NCI-H1417 treated with DMSO at 0.1 percent for 48 hours (cell line): ENCODE data around the gene ABCD4.
"Not testable (repeated sequence)": the region's sequence is repeated elsewhere in the genome, so short reads cannot be mapped to it uniquely, and the experiment has no call there.

Source experiments
- DNase-seq: peaks from one replicate; lab custom pipeline; 2025; lab: John Stamatoyannopoulos, UW

The ABCD4 gene

DNA sequence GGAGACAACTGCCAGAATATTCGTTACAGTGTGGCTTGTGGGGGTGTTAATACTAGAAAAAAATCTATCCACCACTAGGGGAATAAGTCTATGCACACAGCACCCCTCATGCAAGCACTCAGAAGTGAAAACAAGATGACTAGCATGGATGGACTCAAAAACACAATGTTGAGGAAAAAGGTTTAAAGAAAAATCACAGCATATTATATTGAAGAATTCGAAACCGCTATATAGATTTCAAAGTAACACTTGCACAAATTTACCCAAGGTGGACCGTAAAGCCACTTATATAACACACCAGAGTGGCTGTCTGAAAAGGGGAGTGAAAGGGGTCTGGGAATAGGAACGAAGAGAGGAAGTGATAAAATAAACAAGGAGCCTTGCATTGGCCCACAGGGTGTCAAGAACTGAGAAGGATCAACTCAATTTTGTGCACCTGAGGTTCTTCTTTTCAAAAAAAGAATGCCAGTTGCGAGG lies 544 bp downstream of the ABCD4 start:
- DNase-seq = no peak

DNA sequence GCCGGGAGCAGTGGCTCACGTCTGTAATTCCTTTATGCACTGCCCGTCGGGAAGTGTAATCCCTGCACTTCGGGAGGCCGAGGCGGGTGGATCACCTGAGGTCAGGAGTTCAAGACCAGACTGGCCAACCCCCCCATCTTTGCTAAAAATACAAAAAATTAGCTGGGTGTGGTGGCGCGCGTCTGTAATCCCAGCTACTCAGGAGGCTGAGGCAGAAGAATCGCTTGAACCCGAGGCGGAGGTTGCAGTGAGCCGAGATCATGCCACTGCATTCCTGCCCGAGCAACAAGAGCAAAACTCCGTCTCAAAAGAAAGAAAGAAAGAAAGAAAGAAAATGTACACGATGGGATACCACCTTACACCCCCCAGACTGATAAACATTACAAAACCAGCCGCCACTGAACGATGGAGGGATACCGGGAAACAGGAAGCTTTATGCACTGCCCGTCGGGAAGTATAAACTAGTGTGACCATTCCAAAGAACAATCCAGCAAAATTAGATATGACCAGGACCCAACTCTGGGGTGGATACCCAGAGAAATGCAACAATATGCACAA lies 1.1 kb downstream of the ABCD4 start:
- no peak for DNase-seq

DNA sequence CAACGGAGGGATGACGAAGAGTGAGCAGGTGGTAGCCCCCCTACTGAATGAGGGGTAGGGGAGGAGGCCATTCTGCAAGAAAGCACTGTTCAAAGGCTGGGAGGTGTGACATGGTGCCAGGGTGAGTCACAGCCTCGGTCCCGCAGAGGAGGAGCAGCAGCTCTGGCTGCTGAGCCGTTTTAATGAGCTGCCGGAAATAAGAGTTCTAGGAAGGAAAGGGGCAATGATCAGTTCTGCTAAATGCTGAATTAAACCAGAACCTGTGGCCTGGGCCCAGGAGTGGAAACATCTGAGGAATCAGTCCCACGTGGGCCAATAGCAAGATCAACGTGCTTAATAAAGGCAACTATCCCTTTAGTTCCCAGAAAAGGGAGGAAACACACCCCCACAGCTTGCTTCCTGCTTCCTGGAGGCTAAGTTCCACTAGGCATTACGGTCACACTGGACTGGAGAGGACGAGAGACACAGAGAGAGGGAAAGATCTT lies 3.6 kb downstream of the ABCD4 start:
- DNase-seq = no peak

GRCh38 chr14:74297986-74298385 lies 4.7 kb downstream of the ABCD4 start:
- no peak for DNase-seq

GRCh38 chr14:74296037-74296467 lies 6.7 kb downstream of the ABCD4 start:
- DNase-seq = no peak

GRCh38 chr14:74293606-74294005 lies 9.1 kb downstream of the ABCD4 start:
- DNase-seq = no peak

- no peak for DNase-seq
Measured at GRCh38 chr14:74292061-74292460, 10.7 kb downstream of the ABCD4 start.

DNA sequence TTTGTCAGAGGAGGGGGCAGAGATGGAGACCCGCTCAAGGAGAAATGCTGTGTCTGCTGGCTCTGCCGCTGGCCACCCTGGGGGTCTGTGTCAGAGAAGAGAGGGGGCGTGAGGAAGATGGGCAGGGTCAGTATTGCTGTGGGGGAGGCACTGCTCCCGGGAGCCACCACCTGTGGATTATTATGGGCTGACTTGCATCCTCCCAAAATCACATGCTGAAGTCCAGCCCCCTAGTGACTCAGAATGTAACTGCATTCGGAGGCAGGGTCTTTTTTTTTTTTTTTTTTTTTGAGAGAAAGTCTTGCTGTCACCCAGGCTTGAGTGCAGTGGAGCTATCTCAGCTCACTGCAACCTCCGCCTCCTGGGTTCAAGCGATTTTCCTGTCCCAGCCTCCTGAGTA lies 12.3 kb downstream of the ABCD4 start:
- no peak for DNase-seq

DNA sequence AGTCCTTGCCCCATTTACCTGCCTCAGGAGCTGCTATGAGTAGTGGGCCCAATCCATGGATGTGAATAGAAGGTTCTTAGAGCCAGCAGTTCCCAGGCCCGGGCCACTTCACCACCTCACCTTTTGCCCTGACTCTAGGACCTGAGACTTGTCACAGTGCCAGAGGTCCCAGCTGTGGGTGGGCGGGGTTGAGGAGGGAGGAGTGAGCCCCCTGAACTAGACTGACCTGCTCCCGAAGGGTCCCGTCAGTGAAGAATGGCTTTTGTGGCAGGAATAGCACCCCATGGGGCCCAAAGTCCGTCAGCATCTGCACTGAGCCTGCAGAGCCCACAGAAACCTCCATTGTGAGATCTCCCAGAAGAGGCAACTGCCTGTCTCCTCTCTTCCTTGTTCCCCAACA lies 12.9 kb downstream of the ABCD4 start:
- DNase-seq = no peak

DNA sequence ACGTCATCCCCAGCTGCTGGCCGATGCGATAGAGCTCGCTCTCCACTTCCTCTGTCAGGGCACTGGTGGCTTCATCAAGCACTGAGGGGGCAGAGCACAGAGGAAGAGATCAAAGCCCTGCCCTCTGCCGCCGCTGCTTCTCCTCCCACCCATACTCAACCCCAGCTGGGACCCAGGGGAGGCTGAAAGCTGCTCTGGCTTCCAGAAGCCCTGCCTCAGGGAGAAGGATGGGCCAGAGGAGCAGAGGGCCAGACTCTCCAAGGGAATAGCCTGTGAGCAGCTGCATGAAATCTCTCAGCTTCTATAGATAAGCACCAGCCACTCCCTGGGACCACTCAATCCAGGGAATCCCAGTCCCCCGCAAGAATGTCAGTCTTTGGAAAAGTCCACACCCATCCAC lies 16.0 kb downstream of the ABCD4 start:
- DNase-seq = no peak

- no peak for DNase-seq
Measured at GRCh38 chr14:74281069-74281468, 21.7 kb downstream of the ABCD4 start.

DNA sequence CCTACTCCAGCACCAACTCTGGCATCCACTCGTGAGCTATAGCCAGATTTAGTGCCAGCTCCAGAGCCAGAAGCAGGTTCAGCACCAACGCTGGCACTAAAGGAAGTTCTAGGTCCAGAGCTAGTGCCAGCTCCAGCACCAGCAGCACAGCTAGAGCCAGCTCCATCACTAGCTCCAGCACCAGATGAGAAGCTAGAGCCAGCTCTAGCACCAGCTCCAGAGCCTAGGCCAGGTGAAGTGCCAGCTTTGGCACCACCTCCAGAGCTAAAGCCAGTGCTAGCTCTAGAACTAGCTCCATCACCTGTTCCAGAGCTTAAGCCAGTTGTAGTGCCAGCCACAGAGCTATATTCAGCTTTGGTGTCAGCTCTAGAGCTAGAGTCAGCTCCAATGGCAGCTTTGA lies 24.7 kb downstream of the ABCD4 start:
- DNase-seq = no peak

DNA sequence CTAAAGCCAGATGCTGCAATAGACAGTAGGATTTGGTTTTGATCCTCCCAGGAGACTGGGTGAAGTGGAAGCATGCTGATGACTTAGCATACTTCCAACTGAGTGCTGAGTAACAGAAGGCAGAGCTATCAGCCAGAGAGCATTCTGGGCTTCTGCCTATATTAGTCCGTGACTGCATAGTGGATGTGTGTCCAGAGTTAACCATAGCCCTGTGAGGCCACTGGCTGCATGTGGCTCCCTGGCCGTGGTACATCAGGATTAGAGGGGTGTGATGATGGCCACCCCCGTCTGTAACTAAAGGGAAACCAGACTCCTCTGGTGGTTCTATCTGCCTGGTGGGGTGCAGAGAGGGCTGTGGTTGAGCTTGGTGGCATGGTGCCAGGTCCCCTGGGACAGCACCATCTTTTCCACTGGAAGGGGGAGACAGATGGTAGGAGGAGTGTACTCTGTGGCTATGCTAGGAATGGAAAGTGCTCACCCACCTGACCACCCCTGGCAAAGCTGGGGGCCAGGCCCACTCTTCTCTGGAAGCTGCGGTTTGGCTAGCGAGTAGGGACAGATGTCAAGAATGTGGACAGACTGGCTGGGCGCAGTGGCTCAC lies 27.4 kb downstream of the ABCD4 start:
- DNase-seq = no peak

DNA sequence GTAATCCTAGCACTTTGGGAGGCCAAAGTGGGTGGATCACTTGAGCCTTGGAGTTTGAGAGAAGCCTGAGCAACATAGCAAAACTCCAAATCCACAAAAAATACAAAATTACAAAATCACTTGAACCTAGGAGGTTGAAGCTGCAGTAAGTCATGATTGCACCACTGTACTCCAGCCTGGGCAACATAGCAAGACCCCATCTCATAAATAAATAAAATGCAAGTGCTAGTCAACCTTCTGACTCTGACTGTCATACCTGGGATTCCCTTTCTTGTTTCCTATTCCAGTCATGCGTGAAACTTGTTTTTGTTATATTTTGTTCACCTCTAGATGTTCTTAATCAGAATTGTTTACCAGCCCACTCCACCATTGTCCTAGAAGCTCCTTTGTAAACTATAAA lies 31.4 kb downstream of the ABCD4 start:
- DNase-seq = no peak

GRCh38 chr14:74270382-74271177 lies 32.2 kb downstream of the ABCD4 start:
- not testable (repeated sequence) for DNase-seq

GRCh38 chr14:74267588-74267987 lies 35.1 kb downstream of the ABCD4 start:
- no peak for DNase-seq

DNA sequence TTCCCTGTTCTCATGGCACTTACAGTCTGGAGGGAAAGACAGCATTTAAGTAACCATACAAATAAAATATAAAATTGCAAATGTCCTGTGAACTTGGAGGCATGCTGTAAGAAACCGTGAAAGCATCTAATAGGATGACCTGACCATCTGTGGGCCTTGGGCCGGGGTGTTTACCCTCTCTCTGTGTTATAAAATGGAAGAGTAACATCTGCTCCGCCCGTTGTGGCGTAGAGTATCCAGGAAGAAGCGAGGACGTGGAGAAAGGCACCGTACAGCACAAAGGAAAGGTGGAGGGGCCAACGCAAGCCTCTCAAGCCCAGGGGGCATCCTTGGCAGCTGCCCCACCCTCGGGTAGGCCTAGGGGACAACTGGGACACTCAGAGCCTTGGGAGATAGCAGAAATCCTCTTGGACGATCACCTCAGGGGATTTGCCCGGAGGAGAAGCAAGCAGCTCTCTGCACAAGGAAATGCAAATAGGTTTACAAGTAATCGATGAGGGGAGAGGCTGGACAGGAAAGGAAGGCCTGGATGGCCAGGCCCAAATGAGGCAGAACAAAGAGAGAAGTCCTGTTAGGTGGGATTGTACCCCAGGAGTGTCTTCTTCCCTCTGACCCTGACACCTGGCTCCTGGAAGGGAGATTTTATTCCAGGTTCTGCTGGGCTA lies 37.3 kb downstream of the ABCD4 start:
- no peak for DNase-seq

DNA sequence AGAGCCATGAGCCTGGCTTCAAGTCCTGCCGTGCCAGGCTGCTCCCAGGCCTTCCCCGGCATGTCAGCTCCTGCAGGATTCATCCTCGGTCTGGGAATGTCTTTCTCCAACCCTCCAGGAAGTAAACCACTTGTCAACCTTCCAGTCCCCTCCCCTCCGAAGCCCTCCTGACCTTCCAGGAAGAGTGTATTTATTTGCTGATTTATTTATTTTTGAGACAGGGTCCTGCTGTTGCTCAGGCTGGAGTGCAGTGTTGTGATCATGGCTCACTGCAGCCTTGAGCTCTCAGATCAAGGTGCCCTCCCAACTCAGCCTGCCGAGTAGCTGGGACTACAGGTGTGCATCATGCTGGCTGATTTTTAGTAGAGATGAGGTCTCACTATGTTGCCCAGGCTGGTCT lies 38.8 kb downstream of the ABCD4 start:
- DNase-seq = no peak

GRCh38 chr14:74263181-74263580 lies 39.6 kb downstream of the ABCD4 start:
- no peak for DNase-seq

DNA sequence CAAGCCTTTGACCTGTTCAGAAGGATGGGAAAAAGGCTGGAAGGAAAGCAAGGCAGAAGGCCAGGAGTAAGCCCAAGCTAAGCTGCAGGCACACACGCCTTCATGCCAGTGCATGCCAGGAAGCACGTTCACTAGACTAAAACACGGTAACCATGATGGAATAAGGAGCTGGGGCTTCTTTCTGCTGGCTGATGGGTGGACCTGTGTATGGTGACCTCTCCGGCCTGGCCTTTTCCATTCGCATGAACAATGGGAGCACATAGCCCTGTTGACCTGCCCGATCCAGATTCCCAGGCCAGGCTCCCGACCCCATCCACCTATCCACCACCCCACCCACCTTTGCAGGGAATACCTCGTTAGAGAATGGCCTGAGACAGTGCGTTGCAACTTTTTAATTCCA lies 40.7 kb downstream of the ABCD4 start:
- no peak for DNase-seq

- DNase-seq = no peak
Measured at GRCh38 chr14:74261288-74261687, 41.4 kb downstream of the ABCD4 start.

DNA sequence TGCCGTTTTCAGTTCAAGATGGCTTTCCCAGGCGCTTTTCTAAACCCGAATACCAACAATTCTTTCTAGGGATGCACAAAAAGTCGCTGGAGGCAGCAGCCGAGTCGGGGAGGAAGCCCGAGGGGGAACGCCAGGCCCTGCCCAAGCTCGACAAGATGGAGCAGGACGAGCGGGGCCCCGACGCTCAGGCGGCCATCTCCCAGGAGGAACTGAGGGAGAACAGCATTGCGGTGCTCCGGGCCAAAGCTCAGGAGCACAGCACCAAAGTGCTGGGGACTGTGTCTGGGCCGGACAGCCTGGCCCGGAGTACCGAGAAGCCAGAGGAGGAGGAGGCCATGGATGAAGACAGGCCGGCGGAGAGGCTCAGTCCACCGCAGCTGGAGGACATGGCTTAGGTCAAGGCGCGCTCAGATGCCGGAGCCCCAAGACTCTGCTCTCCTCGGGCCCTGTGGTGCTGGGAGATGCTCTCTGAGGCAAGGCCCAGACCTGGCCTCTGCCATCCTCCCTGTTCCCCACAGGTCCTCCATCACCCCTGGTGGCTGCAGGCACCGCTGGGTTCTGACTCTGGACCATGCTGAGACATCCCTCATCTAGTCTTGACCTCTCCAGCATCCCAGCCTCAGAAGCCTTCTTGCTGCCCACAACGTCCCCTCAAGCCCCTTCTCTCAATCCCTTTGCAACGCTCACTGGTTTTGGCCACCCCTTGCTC lies 42.1 kb downstream of the ABCD4 start:
- DNase-seq = no peak
